ENCODE results near the gene SLC43A2.
"Not testable (repeated sequence)": the region's sequence is repeated elsewhere in the genome, so short reads cannot be mapped to it uniquely, and the experiment has no call there.

The SLC43A2 gene
- 3.6 to 13.6 reads per million in 2 experiments for total RNA-seq

DNA sequence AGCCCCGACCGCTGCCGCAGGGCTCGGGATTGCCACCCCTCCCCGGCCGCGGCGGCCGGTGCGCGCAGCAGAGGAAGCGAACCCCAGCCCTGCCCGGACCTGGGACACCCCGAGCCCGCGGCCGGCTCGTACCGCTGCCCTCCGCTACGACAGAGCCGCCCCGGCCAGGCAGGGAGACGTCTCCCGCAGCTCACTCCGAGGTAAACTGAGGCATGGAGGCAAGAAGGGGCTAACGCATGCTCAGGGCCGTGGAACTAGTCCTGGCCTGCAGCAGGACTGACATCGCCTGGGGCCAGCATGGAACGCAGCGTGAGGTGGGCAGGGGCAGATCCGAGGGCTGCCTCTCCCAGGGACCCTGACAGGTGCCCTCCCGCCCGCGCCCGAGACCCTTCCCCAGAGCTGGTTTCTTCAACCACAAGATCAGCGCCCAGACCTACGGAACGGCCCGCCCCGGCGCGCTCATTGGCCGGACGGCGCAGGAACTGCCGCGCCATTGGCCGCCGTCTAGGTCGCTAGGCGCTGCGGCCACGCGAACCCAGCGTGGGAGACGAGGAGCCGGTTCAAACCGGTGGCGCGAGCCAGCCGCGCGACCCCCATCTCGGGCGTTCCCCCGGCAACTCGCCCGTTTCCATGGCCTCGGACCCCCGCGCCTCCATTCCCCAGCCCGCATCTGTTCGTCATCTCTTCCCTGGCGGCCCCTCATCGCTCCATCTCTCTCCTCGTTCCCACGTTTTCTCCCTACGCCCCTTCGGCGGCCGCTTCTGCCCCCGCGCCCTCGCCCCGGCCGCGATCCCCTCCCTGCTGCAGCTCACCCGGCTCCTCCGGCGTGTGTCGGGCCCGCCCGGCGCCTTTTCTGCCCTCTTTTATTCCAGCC is at the start of gene SLC43A2:
Gene SLC43A2, minus strand, starts transcription at position 853 of the 874 bp plus-strand sequence. CDS start 960 bp downstream, outside the sequence.
- peak; percentile 59 for DNase-seq (ENCODE audit: low read depth)

DNA sequence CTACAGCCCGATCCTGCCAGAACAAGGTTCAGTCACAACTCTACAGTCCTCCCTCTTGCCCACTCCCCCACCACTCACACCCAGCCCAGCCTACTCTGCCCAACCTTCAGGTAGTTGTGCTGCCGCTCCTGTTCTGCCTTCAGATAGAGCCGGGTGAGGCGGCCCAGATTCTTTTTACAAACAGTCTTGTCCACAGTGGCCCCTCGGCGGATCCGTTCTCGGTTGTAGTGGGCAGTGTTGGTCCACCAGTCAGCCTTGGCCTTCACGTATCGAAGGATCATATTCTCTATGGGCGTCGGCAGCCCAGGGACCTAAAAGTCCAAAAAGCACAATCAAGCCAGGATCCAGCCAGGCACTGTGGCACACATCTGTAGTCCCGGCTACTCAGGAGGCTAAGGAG is 47.8 kb upstream of the SLC43A2 start:
- DNase-seq (ENCODE audit: low read depth): no peak

DNA sequence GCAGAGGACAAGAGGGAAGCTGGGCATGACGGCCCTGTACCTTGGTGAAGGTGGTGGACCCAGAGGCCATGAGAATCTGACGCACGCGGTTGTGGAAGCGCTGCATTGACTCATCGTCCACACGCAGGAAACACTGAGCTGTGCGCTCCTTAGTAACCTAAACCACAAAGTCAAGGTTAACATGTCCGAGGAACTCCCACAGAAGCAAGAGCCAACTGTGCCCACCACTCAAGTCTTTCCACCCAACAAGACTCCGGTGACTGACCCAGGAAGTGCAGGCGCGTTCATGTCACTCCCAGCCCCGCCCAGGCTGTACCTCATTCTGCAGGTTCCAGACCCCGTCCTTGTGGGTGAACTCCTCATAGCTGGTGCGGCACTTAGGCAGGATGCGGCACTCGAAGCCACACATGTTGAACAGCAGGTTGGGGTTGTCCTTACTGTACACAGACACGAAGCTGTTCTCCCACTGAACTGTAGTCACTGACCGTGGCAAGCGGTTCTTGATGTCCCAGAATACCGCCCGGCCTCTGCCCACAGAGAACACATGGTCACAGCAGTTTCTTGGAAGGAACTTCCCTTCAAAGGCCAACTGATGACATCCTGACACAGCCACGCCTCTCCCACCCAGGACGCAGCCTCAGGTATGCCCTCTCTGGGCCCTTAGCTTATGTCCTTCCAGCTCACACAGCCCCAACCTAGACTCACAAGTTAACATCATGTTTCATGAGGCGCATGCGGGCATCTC is 44.6 kb upstream of the SLC43A2 start:
- DNase-seq (ENCODE audit: low read depth): no peak

DNA sequence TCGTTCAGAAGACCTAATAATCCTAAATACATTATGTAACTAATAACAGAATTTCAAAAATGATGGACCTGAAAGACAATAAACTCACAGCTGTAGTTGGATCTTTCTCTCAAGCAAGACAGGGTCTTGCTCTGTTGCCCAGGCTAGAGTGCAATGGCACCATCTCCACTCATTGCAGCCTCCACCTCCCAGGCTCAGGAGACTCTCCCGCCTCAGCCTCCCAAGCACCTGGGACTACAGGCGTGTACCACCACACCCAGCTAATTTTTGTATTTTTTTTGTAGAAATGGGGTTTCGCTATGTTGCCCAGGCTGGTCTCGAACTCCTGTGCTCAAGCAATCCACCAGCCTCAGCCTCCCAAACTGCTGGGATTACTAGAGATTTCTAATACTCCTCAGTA is 35.3 kb upstream of the SLC43A2 start:
- DNase-seq (ENCODE audit: low read depth): not testable (repeated sequence)

DNA sequence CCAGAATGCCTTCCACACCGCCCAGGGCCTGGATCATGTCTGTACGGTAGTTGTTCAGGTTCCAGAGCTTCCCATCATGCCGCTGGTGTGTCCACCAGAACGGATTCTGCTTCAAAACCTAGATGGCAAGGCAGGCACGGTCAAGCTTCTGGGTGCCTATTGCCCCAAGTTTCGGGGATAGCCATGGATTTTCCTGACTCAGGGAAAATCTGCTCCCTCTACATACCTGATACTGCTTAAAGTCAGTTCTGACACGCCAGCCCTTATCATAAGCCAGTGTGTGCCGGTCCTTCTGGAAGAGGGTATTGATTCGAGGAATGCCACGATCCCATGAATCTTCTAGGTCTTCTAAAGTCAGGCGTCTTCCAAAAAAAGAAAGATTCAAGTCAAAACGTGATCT is 32.4 kb upstream of the SLC43A2 start:
- DNase-seq (ENCODE audit: low read depth): no peak

DNA sequence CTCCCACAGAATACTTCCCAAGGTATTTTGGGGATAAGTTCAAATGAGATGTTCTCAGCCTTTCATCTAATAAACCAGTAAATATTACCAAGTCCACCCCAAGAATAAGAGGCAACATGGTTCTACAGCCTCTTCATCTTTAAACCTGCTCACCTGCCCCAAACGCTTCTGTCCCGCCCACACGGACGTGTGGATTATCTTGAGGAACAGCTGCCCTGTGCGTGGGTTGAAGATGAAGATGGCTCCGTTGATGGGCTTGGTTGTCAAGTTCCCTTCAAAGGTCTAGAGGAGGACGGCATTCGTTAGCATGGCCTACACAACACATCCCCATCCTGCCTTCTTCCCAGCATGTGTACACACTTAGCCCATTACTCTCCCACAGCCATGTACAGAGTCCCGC is 29.5 kb upstream of the SLC43A2 start:
- DNase-seq (ENCODE audit: low read depth): no peak

DNA sequence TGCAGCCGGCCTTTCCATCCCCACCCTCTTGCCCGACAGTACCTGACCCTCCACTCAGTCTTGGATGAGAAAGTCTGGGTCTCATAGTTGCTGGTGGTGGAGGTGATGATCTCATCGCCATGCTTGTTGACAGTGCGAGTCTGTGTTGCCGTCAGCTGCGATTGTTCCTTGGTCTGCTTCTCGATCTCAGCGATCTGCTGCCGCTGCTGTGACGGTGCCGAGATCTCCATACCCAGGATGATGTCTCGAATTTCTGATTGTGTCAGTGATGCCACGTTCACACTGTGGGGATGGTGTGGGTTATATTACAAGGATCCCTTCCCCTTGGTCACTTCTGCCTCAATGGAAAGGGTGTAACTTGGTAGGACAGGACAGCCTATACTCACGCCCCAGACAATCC is 25.1 kb upstream of the SLC43A2 start:
- no peak for DNase-seq (ENCODE audit: low read depth)

DNA sequence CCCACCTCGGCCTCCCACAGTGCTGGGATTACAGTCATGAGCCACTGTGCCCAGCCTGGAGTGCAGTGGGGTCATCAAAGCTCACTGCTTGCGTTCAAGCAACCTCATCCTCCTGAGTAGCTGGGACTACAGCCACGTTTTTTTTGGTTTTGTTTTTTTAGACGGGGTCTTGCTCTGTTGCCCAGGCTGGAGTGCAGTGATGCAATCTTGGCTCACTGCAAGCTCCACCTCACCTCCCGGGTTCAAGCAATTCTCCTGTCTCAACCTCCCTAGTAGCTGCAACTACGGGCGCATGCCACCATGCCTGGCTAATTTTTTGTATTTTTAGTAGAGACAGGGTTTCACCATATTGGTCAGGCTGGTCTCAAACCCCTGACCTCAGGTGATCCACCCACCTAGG is 24.2 kb upstream of the SLC43A2 start:
- not testable (repeated sequence) for DNase-seq (ENCODE audit: low read depth)

DNA sequence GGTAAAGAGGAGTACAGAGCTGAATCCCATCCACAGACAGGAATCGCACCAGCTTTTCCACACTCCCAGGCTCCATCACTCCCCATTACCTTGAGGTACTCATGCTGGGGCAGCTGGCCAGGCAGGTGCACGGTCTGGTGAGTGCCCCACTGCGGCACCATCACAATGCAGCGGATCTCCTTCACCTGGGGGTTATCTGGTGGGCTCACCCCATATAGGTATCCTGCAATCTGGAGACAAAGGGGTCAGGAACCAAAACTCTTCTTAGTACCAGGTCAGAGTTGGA is 22.9 kb upstream of the SLC43A2 start:
- no peak for DNase-seq (ENCODE audit: low read depth)

DNA sequence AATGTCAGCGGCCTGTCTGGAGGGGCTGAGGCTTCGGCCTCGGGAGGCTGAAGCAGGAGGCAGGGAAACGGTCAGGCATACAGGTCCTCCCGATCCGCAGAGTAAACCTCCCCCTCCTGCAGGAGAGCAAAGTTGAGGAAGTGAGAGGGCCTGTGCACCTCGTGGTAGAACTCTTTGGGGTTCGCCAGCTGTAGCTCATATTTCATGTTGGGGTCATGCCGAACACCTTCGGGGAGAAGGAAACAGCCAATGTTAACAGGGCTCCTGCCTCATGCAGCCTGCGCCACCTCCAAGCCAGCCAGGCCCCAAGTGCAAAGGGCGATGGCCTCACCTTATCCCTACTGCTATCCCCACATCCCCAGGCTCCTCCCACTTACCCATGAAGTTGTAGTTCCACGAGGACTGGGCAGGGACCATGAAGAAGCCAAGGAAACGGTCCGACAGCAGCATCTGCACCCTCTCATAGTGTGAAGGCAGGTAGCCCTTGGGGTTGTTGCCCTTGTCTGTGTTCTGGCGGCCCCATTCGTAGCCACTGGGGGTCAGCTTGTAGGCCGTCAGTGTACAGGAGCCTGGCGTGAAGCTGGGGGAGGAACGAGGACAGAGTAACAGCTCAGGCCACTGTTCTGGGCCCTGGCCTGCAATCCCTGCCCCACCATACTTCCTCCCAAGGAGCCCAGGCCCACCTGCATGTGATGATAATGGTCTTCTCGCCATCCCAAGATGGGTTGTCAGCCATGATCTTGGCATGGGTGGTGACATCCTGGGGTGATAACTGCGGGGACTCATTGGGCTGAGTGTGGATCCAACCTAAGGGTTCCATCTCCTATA is 22.3 kb upstream of the SLC43A2 start:
- DNase-seq (ENCODE audit: low read depth): no peak

DNA sequence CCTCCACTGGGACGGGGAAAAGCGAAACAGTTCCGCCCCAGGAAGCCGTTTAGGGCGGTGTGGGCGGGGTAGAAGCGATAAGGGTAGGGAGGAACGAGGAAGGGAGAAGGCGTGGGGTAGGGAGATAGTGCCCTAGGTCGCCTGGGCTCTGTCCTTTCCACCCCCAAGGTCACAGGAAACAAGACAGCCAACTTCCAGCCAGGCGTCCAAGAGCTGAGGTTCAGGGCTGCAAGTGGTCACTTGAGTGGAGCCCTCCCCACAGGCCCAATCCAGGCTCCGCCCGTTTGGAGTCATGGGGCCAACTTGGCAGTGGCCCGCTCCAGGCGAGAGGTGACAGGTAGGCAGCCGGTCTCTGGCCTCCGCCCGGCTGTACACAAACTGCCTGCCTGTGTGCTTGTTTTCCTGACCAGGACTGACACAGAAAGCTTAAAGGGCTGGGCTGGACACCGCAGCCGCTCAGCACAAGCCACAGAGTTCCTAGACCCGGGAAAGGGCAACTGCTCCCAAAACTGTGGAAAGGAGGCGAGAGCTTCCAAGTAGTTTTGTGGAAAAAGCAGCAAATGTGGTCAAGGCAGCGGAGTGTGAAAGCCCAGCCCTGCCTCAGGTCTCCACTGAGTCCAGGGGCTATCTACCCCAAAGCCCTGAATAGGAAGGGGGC is 21.3 kb upstream of the SLC43A2 start, which contains the start of gene RILP:
Gene RILP, minus strand, starts transcription at position 23 of the 658 bp plus-strand sequence. CDS start 62 bp downstream, outside the sequence.
- DNase-seq (ENCODE audit: low read depth): no peak

DNA sequence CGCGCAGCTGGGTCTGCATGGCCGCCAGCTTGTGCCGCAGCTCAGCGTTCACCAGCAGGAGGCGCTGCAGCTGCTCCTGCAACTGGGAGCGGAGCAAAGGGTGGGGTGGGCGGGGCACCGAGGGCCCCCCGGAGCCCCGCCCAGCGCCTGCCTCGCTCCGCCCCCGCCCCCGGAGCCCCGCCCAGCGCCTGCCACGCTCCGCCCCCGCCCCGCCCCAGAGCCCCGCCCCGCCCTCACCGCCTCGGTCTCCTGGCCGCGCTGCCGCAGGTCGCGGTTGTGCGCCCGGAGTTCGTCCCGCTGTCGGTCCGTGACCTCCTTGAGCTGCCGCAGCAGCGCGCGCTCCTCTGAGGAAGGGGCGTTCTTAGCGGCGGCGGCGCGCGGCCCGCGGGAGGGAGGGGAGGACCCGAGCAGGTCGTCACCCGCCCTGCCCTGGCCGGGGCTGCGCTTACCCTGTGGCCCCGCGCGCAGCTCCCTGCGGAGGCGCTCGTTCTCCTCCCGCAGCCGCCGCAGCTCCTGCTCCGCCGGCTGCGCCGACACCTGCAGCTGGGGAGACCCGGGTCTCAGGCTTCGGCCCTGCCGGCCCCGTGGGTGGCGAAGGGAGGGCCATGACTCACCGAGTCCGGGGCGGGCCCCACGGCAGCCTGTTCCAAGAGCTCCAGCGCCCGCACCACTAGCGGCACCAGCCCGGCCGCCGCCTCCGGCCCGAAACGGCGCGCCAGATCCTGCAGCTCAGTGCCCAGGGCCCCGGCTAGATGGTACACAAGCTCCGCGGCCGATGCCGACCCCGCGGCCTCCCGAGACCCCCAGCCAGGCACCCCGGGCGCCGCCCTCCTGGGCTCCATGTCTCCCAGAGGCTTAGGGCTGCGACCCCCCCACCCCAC is 20.6 kb upstream of the SLC43A2 start:
- DNase-seq (ENCODE audit: low read depth): peak; percentile 94

DNA sequence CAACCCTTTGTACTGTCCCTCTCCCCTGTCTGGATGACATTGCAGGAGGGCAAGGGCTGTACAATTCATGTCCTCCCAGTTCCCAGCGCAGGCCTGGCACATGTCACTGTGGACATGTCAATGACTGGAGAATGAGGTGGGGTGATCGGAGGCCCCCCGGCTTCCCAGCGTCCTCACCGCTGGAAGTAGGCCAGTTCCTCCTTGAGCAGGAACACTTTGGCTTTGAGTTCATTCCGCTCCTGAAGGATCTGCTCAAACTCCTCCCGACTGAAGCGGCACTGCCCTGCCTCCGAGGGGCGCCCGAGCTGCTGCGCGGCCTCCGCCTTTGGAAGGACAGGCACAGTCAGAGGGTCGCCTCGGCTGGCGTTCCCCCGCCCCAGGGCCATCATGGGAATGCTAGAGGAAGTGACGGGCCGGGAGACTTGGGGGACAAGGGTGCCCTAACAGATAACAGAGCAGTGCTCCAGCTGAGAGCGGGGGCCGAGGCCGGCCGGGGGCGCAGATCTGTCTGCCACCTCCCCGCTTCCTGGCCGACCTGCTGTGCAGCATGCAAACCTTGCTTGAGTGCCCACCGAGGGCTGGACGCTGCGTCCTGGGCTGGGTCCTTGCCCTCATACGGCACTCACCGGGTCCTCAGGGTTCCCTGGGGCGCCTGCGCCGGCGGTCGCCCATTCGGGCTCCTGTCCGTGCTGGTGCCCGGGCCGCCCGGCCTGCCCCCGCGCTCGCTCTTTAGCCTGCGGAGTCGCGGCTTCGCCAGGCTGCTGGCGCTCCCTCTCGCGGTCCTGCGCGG is 19.7 kb upstream of the SLC43A2 start:
- no peak for DNase-seq (ENCODE audit: low read depth)

DNA sequence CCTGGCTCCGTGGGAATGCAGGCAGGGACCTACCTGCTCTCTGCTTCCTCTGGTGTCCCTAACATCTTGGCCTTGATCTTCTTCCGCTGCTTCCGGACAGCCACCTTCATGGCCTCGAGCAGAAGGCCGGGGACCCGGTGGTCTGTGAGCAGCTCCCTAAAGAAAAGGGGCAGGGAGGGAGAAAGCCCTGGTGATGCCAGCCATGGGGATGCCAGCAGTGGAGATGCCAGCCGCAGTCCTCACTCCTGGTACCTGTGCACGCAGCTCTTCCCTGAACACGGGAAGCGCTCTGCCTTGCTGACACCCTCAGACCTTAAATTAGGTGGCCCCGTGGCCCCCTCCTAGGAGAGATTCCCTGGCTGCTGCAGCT is 19.2 kb upstream of the SLC43A2 start:
- no peak for DNase-seq (ENCODE audit: low read depth)

DNA sequence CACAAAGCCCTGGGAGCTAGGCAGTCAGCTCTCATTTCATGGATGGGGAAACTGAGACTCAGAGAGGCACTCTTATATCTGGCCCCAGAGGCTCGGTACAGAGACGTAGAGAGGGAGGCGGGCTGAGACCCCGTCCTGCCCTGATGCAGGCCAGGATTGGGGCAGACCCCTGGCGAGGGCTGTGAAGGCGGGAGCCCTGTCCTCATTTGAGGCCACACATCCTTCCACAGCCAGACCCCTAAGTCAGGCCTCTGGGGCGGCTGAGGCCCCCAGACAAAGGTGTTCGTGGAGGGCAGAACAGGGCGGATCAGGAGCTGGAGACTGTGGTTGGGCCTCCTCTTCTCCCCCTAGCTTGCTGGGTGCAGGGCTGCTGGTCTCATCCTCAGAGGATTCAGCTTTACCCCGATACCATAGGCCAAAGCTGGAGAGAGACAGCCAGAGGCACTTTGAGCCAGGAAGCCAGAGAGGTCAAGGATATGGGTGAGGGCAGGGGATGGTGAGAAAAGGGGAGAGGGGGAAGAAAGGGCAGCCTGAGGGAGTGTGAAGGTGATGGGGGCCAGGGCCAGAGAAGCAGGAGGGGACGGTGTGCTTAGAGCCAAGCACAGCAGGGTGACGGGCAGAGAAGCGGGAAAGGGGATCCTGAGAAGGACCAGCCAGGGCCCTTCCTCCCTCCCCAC is 17.7 kb upstream of the SLC43A2 start:
- DNase-seq (ENCODE audit: low read depth): no peak

DNA sequence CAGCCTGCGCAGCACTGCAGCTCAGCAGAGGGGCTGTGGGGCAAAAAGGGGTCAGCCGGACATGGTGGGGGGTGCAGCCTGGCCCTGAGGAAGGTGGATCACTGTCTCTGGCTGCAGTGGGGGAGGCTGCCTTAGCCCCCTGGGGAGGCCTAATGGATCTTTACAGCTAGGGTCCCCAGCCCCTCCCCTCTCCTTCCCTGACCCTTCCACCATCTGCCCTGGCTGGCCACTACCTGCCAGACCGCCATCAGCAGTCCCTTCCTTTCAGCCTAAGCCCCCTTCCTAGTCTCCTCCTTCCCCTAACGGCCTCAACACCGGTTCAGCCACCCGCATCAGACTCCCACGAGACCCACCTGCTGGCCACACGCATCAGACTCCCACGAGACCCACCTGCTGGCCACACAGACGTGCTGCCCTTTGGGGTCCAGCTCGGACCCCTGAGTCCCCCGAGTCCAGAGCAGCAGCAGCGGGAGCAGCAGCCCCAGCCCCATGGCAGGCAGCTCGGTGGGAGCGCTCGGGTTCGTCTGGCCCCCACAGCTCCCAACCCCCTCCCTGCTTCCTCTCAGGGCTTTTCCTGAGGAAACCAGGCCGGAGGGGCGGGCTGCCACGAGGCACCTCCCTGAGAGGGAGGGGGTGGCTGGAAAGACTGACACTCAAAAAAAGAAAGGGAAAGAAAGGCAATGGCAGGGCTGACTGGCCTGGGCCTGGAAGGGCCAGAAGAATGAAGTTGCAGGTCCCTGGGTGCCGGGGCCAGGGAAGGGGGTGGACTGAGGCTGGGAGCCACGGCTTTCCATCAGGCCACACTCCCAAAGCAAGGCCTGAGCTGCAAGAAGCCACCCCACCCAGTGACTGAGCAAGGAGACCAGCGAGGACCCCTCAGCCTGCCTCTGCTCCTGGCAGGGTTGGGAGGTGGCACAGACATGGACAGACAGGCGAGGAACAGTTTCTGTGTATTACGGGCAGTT is 16.9 kb upstream of the SLC43A2 start, which contains the start of gene SCARF1:
Gene SCARF1, minus strand, starts transcription at position 526 of the 965 bp plus-strand sequence. Its CDS starts 35 bp downstream, at position 491.
- DNase-seq (ENCODE audit: low read depth): no peak

DNA sequence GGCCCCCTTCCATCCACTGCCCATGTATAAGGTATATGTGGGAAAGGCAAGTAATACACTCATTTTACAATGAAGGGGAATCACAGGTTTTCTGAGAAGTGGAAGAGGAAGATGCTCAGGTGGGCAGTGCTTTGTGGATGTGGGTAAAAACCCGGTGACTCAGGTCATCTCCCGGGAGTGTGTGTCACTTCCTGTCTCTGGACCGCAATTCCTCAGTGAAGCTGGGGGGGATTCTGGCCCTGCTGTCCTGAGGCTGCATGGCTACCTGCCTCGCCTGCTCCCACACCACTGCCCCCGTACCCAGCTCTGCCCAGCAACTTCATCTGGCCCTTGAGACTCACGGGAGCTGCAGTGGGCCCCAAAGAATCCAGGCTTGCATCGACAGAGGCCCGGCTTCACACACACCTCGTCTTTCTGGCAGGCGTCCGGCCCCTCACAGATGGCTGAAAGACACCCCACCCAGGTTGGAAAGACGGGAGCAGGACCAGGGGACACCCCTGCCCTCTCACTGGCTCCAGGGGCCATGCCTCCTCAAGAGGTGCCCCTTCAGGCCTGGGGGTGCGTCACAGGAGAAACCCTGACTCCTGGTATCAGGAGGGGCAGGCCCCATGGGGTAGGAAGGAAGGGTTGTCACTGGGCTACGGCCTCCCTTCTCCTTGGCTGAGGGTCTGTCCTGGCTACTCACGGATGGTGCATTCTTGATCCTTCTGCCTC is 16.0 kb upstream of the SLC43A2 start:
- DNase-seq (ENCODE audit: low read depth): no peak
